Gastroesophageal sphincter (tissue), 4 donors: ENCODE measurements around the gene CNP. TPM values are rescaled to one million over a fixed set of nuclear protein-coding genes. Genes with fewer than 3 reads are reported as not detected.

Source experiments
- ATAC-seq: fragments of 150-250 bp; one replicate; pipeline ENCODE4 v1.9.1; 2016; ENCODE audit warnings: mild to moderate bottlenecking, moderate library complexity
- H3K27ac ChIP-seq, 4 donors: fragments of 200-600 bp; sonication (generic) in 3 of 4; 1 replicate in 3 of 4; 2 replicates in 1 of 4; pipeline ENCODE4 v1.5.1; 2016 to 2019
- H3K27me3 ChIP-seq: fragments of 200-600 bp; sonication (generic); one replicate; pipeline ENCODE4 v1.5.1; 2019
- H3K36me3 ChIP-seq, 2 donors: fragments of 200-600 bp; sonication (generic); one replicate each; pipeline ENCODE4 v1.5.1; 2019; ENCODE audit warnings: control low read depth in 1 of 2
- H3K4me1 ChIP-seq, 3 donors: fragments of 200-600 bp; sonication (generic); 1 replicate in 2 of 3; 2 replicates in 1 of 3; pipeline ENCODE4 v1.5.1; 2016 to 2019; ENCODE audit warnings: control low read depth in 2 of 3
- H3K4me3 ChIP-seq, 2 donors: fragments of 200-600 bp; sonication (generic); one replicate each; pipeline ENCODE4 v1.5.1; 2019; ENCODE audit warnings: mild to moderate bottlenecking in 1 of 2, moderate library complexity in 1 of 2
- H3K9me3 ChIP-seq, 3 donors: fragments of 200-600 bp; sonication (generic); one replicate each; pipeline ENCODE4 v1.5.1; 2017 to 2019; ENCODE audit warnings: control low read depth in 2 of 3
- CTCF ChIP-seq, 4 experiments: fragments of 200-600 bp in 2 of 4; fragments of 450-650 bp in 2 of 4; sonication (generic) in 1 of 4; IDR thresholded peaks; one replicate each; pipeline ENCODE4 v1.5.1; 2017 to 2019; ENCODE audit warnings: antibody characterized with exemption in 4 of 4, mild to moderate bottlenecking in 2 of 4, moderate library complexity in 2 of 4
- EP300 ChIP-seq: sonication (generic); formaldehyde crosslinking; IDR thresholded peaks from one replicate; pipeline ENCODE4 v1.6.1; 2017; ENCODE audit warnings: antibody characterized with exemption, mild to moderate bottlenecking
- POLR2A ChIP-seq, 2 donors: fragments of 450-650 bp; IDR thresholded peaks; one replicate each; pipeline ENCODE4 v1.6.1; 2017; ENCODE audit warnings: antibody characterized with exemption in 2 of 2, mild to moderate bottlenecking in 2 of 2, moderate library complexity in 1 of 2
- POLR2AphosphoS5 ChIP-seq: sonication (generic); formaldehyde crosslinking; IDR thresholded peaks from one replicate; pipeline ENCODE4 v1.6.1; 2017; ENCODE audit warnings: antibody characterized with exemption
- WGBS, 2 donors: methylation state at CpG; one replicate each; pipeline ENCODE4 v1.1.5; 2018; ENCODE audit warnings: low coverage in 1 of 2; 5-methylcytosine and 5-hydroxymethylcytosine counted together
- total RNA-seq, 4 donors: library from RNA; depleted of rRNA; stranded (reverse); fragments of >200 nt; gene quantifications; one replicate each; pipeline ENCODE4 v1.1.0, GENCODE V29; 2016

Gene CNP
- total RNA-seq, 4 donors from 2014 or later, result 56.7 to 97.9 (median 64.7) TPM

GRCh38 chr17:41998497-41998896, 31.9 kb downstream of the CNP start:
- whole genome bisulfite sequencing, 2 donors, result 33 to 44% methylated on average over 1 to 2 of the region's 2 CpGs
- TF ChIP-seq EP300 (no peak), POLR2AphosphoS5 (no peak), POLR2A (IDR thresholded peaks at IDR 0.05) (no peak), CTCF (IDR thresholded peaks at IDR 0.05) (no peak)
- H3K36me3 ChIP-seq, result peaks cover 5 to 99% of the 10 kb centered on the region in 2 donors

DNA sequence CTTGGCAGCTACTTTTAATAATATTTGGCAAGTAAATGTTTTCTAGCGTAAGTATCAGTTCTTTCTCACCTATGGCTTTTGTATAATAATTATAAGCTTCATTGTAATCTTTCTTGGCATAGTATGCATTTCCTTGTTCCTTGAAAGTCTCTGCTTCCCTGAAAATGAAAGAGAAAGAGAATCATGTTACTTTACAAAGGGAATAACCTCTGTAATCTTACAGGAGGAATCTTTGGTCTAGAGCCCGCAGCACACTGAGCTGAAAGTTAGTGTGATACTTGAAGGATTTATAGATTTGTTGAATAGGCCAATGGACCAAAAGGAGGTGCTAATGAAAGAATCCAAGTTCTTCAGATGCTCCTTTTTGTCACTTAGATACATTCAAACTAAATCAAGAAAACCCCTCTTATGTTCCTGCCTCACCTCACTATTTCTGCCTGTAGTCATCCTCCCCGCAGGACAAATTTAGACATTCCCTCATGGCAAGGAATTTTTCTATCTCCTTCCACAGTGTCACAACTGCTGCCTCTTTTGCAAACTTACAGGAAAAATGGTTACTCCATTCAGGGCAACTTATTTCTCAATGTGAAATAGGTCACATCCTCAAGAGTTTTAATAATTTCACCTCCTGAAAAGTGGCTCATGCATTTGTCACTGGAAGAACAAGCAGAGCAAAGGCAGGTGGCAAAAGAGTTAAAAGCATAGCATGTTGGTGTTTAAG, 34.0 kb downstream of the CNP start:
- no peak for ATAC-seq

More at GRCh38 chr17:41998497-41998896, 31.9 kb downstream of the CNP start:
- no peaks in the 10 kb centered on the region for H3K27me3 ChIP-seq
- H3K4me1 ChIP-seq, result peaks cover 0 to 20% (median 0%) of the 10 kb centered on the region in 3 donors
- no peak overlapping the region for H3K4me3 ChIP-seq
- no peaks in the 10 kb centered on the region for H3K9me3 ChIP-seq
- no peak for ATAC-seq
- no peak overlapping the region for H3K27ac ChIP-seq

DNA sequence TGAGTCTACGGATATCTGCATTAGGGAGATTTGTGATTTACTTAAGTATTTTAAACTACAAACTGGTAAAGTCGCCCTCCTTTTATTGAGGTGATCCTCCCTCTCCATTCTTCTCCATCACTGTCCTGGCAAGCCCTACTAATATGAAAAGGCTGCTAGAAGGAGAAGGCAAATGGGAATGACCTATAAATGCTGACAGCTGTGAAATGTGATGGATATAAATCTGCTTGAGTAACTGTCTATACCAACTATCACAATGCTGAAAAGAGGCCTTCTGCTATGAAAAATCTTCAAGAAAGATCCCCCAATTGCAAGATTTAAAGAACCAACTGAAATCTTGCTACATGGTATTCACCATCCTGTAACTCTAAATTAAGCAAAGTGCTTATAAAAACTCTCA, 35.1 kb downstream of the CNP start:
- H3K9me3 ChIP-seq, result no peaks in the 10 kb centered on the region
- WGBS, 2 donors, result 65 to 85% methylated on average over 2 of the region's 2 CpGs
- H3K4me1 ChIP-seq, result peaks cover 0 to 47% (median 0%) of the 10 kb centered on the region in 3 donors
- ATAC-seq, result no peak
- no peak overlapping the region for H3K27ac ChIP-seq
- H3K36me3 ChIP-seq, result peaks cover 5 to 67% of the 10 kb centered on the region in 2 donors
- TF ChIP-seq CTCF (IDR thresholded peaks at IDR 0.05) (no peak), EP300 (no peak), POLR2AphosphoS5 (no peak), POLR2A (IDR thresholded peaks at IDR 0.05) (no peak)
- no peak overlapping the region for H3K4me3 ChIP-seq
- H3K27me3 ChIP-seq, result no peaks in the 10 kb centered on the region

More for the DNA sequence above, 34.0 kb downstream of the CNP start:
- Histone ChIP-seq H3K36me3 (peaks cover 5 to 78% of the 10 kb centered on the region in 2 donors), H3K27ac (no peak overlapping the region), H3K4me3 (no peak overlapping the region), H3K27me3 (no peaks in the 10 kb centered on the region), H3K4me1 (peaks cover 0 to 37% (median 0%) of the 10 kb centered on the region in 3 donors), H3K9me3 (no peaks in the 10 kb centered on the region)
- WGBS, 2 donors, result 67 to 81% methylated on average over 1 to 3 of the region's 3 CpGs
- no peak for TF ChIP-seq POLR2A (IDR thresholded peaks at IDR 0.05)
- TF ChIP-seq CTCF (IDR thresholded peaks at IDR 0.05), result no peak
- TF ChIP-seq POLR2AphosphoS5, result no peak
- no peak for TF ChIP-seq EP300

- no peak for ATAC-seq
- WGBS, 2 donors, result 83 to 86% methylated on average over 7 of the region's 7 CpGs
- Histone ChIP-seq H3K36me3 (peaks cover 5 to 61% of the 10 kb centered on the region in 2 donors), H3K4me1 (peaks cover 0 to 51% (median 0%) of the 10 kb centered on the region in 3 donors), H3K27me3 (no peaks in the 10 kb centered on the region), H3K4me3 (no peak overlapping the region), H3K9me3 (no peaks in the 10 kb centered on the region), H3K27ac (no peak overlapping the region)
- TF ChIP-seq EP300 (no peak), CTCF (IDR thresholded peaks at IDR 0.05) (no peak), POLR2AphosphoS5 (no peak), POLR2A (IDR thresholded peaks at IDR 0.05) (no peak)
These were observed 35.7 kb downstream of the CNP start for GRCh38 chr17:42002175-42002791.
